Measurements from ENCODE around the gene GSC2.

GRCh38 chr22:19182472-19183157 is 32.5 kb upstream of the GSC2 start:
- TF ChIP-seq EZH2 (IDR thresholded peaks at IDR 0.05) (no peak), POLR2AphosphoS5 (IDR thresholded peaks at IDR 0.05; ENCODE audit: borderline replicate concordance, low read depth, low read length) (no peak)
